Measurements from ENCODE around the gene SLC25A22.

GRCh38 chr11:836274-836673, 38.2 kb upstream of the SLC25A22 start:
- TF ChIP-seq NFIC (IDR thresholded peaks at IDR 0.05) (no peak), YY1 (IDR thresholded peaks at IDR 0.05; ENCODE audit: low read depth) (no peak), ZBTB7A (IDR thresholded peaks at IDR 0.05; ENCODE audit: low read depth) (no peak), REST (IDR thresholded peaks at IDR 0.05; ENCODE audit: low read depth) (no peak), TEAD4 (IDR thresholded peaks at IDR 0.05) (no peak), TCF12 (IDR thresholded peaks at IDR 0.05; ENCODE audit: low read depth) (no peak), MAX (IDR thresholded peaks at IDR 0.05) (no peak), EP300 (IDR thresholded peaks at IDR 0.05; ENCODE audit: borderline replicate concordance) (no peak), USF1 (IDR thresholded peaks at IDR 0.05) (no peak)
